HCT116 (cell line): ENCODE results near the gene MUCL1.

Experiments
- EZH2 ChIP-seq: fragments of 200-600 bp; sonication (generic); IDR thresholded peaks from 2 replicates; pipeline ENCODE4 v1.6.1; 2017; ENCODE audit warnings: antibody characterized with exemption, mixed run types
- JUND ChIP-seq: IDR thresholded peaks from 2 replicates; pipeline ENCODE4 v1.6.1; 2012
- POLR2A ChIP-seq: IDR thresholded peaks from 2 replicates; pipeline ENCODE4 v1.7.0; 2011; ENCODE audit warnings: borderline replicate concordance; ENCODE audit not compliant: insufficient read depth, insufficient read length; ENCODE audit errors: extremely low read depth
- SP1 ChIP-seq: IDR thresholded peaks from 2 replicates; pipeline ENCODE4 v1.6.1; 2012; ENCODE audit warnings: low read depth
- ZFX ChIP-seq: fragments of 450-650 bp; IDR thresholded peaks from 2 replicates; pipeline ENCODE4 v1.6.1; 2017
- TF ChIP-seq, protein P1 (sequence below), 3 experiments: fragments of 200-600 bp in 1 of 3; sonication (generic) in 1 of 3; IDR thresholded peaks in 2 of 3; conservative IDR thresholded peaks in 1 of 3; 2 replicates each; pipeline ENCODE4 v1.5.1; 2012 to 2017; ENCODE audit warnings: low read depth in 2 of 3, low read length in 2 of 3, antibody characterized with exemption in 1 of 3, borderline replicate concordance in 1 of 3, control low read depth in 1 of 3, mild to moderate bottlenecking in 1 of 3, mixed read lengths in 1 of 3, mixed run types in 1 of 3, moderate library complexity in 1 of 3; ENCODE audit not compliant: insufficient read depth in 1 of 3

GRCh38 chr12:54863948-54864618, 9.8 kb downstream of the MUCL1 start:
- TF ChIP-seq POLR2A, result no peak
- TF ChIP-seq, protein P1, sequence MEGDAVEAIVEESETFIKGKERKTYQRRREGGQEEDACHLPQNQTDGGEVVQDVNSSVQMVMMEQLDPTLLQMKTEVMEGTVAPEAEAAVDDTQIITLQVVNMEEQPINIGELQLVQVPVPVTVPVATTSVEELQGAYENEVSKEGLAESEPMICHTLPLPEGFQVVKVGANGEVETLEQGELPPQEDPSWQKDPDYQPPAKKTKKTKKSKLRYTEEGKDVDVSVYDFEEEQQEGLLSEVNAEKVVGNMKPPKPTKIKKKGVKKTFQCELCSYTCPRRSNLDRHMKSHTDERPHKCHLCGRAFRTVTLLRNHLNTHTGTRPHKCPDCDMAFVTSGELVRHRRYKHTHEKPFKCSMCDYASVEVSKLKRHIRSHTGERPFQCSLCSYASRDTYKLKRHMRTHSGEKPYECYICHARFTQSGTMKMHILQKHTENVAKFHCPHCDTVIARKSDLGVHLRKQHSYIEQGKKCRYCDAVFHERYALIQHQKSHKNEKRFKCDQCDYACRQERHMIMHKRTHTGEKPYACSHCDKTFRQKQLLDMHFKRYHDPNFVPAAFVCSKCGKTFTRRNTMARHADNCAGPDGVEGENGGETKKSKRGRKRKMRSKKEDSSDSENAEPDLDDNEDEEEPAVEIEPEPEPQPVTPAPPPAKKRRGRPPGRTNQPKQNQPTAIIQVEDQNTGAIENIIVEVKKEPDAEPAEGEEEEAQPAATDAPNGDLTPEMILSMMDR (IDR thresholded peaks at IDR 0.05 in 2 of 3, conservative IDR thresholded peaks at IDR 0.05 in 1 of 3; ENCODE audit: borderline replicate concordance in 1 of 3, insufficient read depth in 1 of 3, low read depth in 2 of 3, low read length in 2 of 3), result no peak
- TF ChIP-seq JUND, result no peak
- no peak for TF ChIP-seq EZH2
- TF ChIP-seq ZFX, result no peak
- TF ChIP-seq SP1, result no peak
